IPS-NIHi11 (cell line): ENCODE measurements around the gene BTBD8.

Source experiments
- DNase-seq: peaks from one replicate; pipeline ENCODE4 v3.0.0; 2012; ENCODE audit warnings: mixed read lengths, low spot score

BTBD8 gene

GRCh38 chr1:92194511-92194910 lies 114.4 kb downstream of the BTBD8 start:
- no peak for DNase-seq

- no peak for DNase-seq
Observed at GRCh38 chr1:92201973-92202372, 121.8 kb downstream of the BTBD8 start.

GRCh38 chr1:92203105-92203504 lies 123.0 kb downstream of the BTBD8 start:
- DNase-seq: no peak

GRCh38 chr1:92210701-92211100 lies 130.6 kb downstream of the BTBD8 start:
- no peak for DNase-seq

- DNase-seq: no peak
Observed at GRCh38 chr1:92211166-92211565, 131.0 kb downstream of the BTBD8 start.

- DNase-seq: peak; percentile 9
Observed at GRCh38 chr1:92217721-92218120, 137.6 kb downstream of the BTBD8 start, which contains the start of gene C1orf146. Gene C1orf146, plus strand, starts transcription at chr1:92217915. Its CDS starts 13,506 bp downstream, at chr1:92231421.

GRCh38 chr1:92218559-92218958 lies 138.4 kb downstream of the BTBD8 start:
- peak; percentile 13 for DNase-seq

- DNase-seq: no peak
Observed at GRCh38 chr1:92219028-92219427, 138.9 kb downstream of the BTBD8 start.

- no peak for DNase-seq
Observed at GRCh38 chr1:92228401-92228800, 148.3 kb downstream of the BTBD8 start.

- DNase-seq: no peak
Observed at GRCh38 chr1:92230736-92231135, 150.6 kb downstream of the BTBD8 start.
